HG03108 (cell line): ENCODE data around the gene POLD2.

Experiments used
- ATAC-seq: cut with Tn5 transposase; IDR thresholded peaks from one replicate; pipeline ENCODE4 v1.9.1; 2021; ENCODE audit warnings: moderate library complexity; ENCODE audit not compliant: unreplicated experiment

POLD2 gene

DNA sequence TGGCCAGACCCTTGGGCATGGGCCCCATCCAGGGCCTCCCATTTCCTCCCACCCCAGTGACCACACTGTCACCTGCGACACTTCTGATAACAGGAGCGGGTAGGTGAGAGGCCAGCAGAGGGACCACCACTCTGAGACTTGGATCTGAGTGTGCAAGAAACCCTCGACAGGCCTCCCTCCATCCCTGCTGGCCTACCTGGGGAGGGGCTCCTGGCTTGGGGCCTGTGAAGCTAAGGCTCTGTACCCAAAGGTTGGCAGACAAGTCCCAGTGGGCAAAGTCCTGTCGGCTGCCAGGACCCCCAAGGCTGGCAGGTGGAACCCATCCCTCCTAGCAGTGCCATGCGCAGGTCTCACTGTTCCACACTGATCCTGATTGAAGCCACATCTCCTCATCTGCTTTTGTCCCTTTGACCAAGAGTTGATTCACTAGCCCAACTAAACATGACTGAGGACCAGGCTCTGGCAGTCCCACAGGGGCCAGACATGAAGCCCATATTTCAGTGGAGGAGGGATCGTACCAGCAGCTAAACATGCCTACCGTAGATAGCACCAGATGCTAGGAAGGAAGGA lies 56.8 kb downstream of the POLD2 start:
- no peak for ATAC-seq

DNA sequence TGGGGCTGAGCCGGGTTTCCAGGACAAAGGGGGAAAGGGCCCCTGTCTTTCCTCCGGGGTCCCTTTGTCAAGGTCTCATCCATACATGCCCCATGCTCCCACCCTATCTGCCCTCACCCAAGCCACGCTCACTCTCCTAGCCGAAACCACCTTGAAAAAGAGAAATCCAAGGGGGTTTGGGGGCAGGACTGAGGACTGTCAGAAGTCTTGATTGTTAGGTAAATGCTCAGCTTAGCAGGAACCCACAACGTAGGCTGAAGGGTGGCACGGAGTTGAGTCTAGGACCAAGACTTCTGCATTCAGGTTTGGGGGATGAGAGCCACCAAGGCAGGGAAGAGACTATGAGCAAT lies 57.3 kb downstream of the POLD2 start:
- no peak for ATAC-seq

DNA sequence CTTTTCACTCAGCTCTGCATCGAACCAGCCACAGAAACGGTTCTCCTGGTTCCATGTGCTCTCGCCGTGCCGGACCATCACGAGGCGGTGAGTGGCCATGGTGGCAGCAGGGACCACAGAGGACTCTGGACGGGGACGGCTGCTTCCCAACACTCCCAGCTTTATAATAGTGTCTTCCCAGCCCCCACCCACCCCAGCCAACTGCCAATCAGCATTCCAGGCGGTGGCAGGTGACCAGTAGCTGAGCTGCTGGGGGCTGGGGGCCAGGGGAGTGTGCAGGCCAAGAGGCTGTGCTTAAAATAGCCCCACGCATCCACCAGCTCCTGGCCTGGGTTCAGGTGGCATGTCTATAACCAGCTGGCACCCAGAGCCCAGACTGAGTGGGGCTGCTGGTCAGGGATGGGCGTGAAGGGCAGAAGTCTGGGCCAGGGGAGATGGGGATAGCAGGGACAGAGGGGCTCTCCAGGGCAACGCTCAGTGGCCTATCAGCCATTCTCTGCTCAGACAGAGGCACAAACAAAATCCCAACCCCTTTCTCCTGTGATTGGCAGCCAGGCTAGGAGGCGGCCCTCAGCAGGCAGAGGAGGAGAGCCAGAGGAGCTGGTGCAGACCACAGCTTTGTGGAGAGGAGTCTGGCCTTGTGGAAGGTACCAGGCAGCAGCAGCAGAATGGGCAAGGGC lies 57.8 kb downstream of the POLD2 start, which contains the start of gene PGAM2:
PGAM2 (minus strand) TSS at position 137 of the 680 bp plus-strand sequence; CDS start at position 99, 38 bp downstream.
- no peak for ATAC-seq

DNA sequence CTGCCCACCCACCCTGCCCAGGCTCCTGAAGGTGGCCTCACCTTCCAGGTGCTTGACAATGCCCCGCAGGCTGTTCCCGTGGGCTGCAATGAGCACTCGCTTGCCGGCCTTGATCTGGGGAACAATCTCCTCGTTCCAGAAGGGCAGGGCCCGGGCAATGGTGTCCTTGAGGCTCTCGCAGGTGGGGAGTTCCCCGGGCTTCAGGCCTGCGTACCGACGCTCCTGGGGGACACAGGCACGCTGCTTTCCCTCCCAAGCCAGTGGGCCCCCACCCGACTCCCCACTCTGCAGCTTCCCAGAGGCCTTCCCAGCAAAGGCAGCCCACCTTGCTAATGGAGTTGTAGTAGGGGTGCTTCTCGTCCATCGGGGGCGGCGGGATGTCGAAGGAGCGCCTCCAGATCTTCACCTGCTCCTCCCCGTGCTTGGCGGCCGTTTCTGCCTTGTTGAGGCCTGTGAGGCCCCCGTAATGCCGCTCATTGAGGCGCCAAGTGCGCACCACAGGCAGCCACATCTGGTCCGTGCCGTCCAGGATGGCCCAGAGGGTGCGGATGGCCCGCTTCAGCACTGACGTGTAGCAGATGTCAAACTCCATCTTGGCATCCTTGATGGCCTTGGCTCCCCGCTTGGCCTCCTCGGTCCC lies 58.4 kb downstream of the POLD2 start:
- ATAC-seq: no peak
